Ovary (tissue), 10 donors: ENCODE data around the gene SLC51A. TPM values are rescaled to one million over a fixed set of nuclear protein-coding genes. Genes with fewer than 3 reads are reported as not detected.
A peak's percentile ranks its signal among the peaks of the same experiment; 100 is the strongest.
"Not testable (repeated sequence)": the region's sequence is repeated elsewhere in the genome, so short reads cannot be mapped to it uniquely, and the experiment has no call there.

Experiments
- DNase-seq, 5 donors: peaks; one replicate each; pipeline ENCODE4 v3.0.0-alpha.2; 2019 to 2020
- H3K27ac ChIP-seq, 2 donors: fragments of 200-600 bp; one replicate each; pipeline versions ENCODE4 v1.5.1 to v1.8.0; 2019 to 2022
- H3K27me3 ChIP-seq: fragments of 200-600 bp; one replicate; pipeline ENCODE4 v1.8.0; 2022
- H3K36me3 ChIP-seq: fragments of 200-600 bp; sonication (generic); one replicate; pipeline ENCODE4 v1.5.1; 2019
- H3K4me1 ChIP-seq: one replicate; pipeline ENCODE4 v1.8.1; 2013; ENCODE audit warnings: mild to moderate bottlenecking, moderate library complexity; ENCODE audit not compliant: insufficient read depth
- H3K4me3 ChIP-seq: fragments of 200-600 bp; sonication (generic); one replicate; pipeline ENCODE4 v1.5.1; 2017
- H3K9me3 ChIP-seq, 2 donors: fragments of 200-600 bp in 1 of 2; sonication (generic) in 1 of 2; one replicate each; pipeline versions ENCODE4 v1.5.1 to v1.8.1; 2013 to 2019; ENCODE audit warnings: mild to moderate bottlenecking in 1 of 2, moderate library complexity in 1 of 2
- EP300 ChIP-seq: sonication (generic); formaldehyde crosslinking; IDR thresholded peaks from one replicate; pipeline ENCODE4 v1.6.1; 2017; ENCODE audit warnings: antibody characterized with exemption
- POLR2A ChIP-seq: fragments of 450-650 bp; IDR thresholded peaks from one replicate; pipeline ENCODE4 v1.6.1; 2017; ENCODE audit warnings: antibody characterized with exemption, mild to moderate bottlenecking, moderate library complexity
- WGBS, 3 donors: extraction: QIAGEN DNeasy Blood & Tissue Kit in 1 of 3; methylation state at CpG; one replicate each; pipeline versions ENCODE4 v1.1.5 to v1.1.7; 2013 to 2017; 5-methylcytosine and 5-hydroxymethylcytosine counted together
- intact Hi-C, 4 donors: fragments of 100-400 bp; cut with DNase I; formaldehyde crosslinking; loops; one replicate each; pipeline versions ENCODE4 v1.11.0 to v1.15.1; 2022 to 2023
- long read RNA-seq, 3 donors: library from polyadenylated mRNA in 2 of 3; unstranded in 2 of 3; transcript quantifications; one replicate each; pipeline ENCODE4 v2.0.0 and lab custom pipeline, GENCODE V29; 2021 to 2026
- polyA plus RNA-seq, 2 donors: library from polyadenylated mRNA; stranded (reverse); fragments of 200-250 nt in 1 of 2; fragments of 350-450 nt in 1 of 2; fragmentation: Illumina TruSeq in 1 of 2; extraction: RNeasy Lipid Tissue Mini Kit (QIAGEN cat#74804) in 1 of 2; gene quantifications; one replicate each; pipeline ENCODE4 v1.2.3, GENCODE V29; 2013 to 2014
- total RNA-seq, 7 donors: library from RNA; depleted of rRNA in 2 of 7; stranded (reverse); fragments of >200 nt in 2 of 7; fragmentation: NEBNext Ultra II Directional in 3 of 7; extraction: Animal tissue kit (Norgen Biotek cat#: 25700) in 3 of 7; gene quantifications; one replicate each; pipeline versions ENCODE4 v1.1.0 to v1.2.4, GENCODE V29; 2016 to 2023
- TF ChIP-seq, protein P1 (sequence below), 3 donors: fragments of 450-650 bp in 2 of 3; fragments of 200-600 bp in 1 of 3; IDR thresholded peaks; one replicate each; pipeline versions ENCODE4 v1.5.1 to v1.8.0; 2016 to 2022; ENCODE audit warnings: antibody characterized with exemption in 3 of 3, mild to moderate bottlenecking in 1 of 3
- donor health status: DM: no; HTN: no; CAD: no; lungs with moderate emphysema.
- donor health status: DM: no; HTN: no; CAD: no.
- donor health status: Bipolar disorder and iron deficiency.
- donor health status: DM: yes; HTN: yes; CAD: no.
- donor health status: DM: no; HTN: no; CAD: no.
- donor health status: DM: yes; HTN: yes; CAD: no.

Gene SLC51A
- total RNA-seq (10 to 100 TPM in 3 of 7 donors, 1 to 10 TPM in 4; 2.6 to 14.2 (median 9.0) TPM), polyA plus RNA-seq (10 to 100 TPM in 1 of 2 donors, 1 to 10 TPM in 1; 7.3 to 10.5 TPM)
- long read RNA-seq, donor 1, partial matches to known transcripts = 3 of 13 reads
- long read RNA-seq, donor 1, other reads (novel, unspliced or antisense) = 7 of 13 reads
- long read RNA-seq, donor 2, partial matches to known transcripts = 6 of 13 reads
- long read RNA-seq, donor 2, other reads (novel, unspliced or antisense) = 5 of 13 reads
- long read RNA-seq, donor 3, transcript SLC51A-212 (5 exons, 1,066 nt) = major isoform, 8 of 15 reads
- long read RNA-seq, donor 3, partial matches to known transcripts = 1 of 15 reads
- long read RNA-seq, donor 3, other reads (novel, unspliced or antisense) = 5 of 15 reads

DNA sequence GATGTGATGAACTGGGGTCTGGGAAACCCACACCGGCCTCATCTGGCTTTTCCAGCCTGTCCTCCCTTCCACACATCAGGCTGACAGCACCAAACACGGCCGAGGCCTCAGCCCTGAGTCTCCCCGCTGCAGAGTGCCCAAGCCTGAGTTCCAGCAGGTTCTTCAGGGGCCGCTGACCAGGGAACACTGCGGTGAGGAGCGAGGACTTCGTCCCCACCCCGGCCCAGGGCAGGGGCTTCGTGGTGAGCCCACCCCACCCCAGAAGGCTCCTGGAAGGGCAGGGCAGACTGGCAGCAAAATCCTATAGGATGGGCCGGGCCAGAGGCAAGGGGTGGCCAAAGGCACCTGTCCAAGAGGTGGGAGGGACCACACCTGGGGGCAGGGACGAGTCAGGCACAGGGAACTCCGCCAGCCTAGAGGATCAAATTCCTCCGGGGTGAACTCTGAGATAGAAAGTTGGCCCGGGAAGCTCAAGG lies at the start of gene SLC51A:
TSS of gene SLC51A (plus strand) at position 446 of the 476 bp plus-strand sequence. CDS start 179 bp downstream, outside the sequence.
- no peak within 1 kb of the TSS for H3K27ac ChIP-seq
- TF ChIP-seq, protein P1, sequence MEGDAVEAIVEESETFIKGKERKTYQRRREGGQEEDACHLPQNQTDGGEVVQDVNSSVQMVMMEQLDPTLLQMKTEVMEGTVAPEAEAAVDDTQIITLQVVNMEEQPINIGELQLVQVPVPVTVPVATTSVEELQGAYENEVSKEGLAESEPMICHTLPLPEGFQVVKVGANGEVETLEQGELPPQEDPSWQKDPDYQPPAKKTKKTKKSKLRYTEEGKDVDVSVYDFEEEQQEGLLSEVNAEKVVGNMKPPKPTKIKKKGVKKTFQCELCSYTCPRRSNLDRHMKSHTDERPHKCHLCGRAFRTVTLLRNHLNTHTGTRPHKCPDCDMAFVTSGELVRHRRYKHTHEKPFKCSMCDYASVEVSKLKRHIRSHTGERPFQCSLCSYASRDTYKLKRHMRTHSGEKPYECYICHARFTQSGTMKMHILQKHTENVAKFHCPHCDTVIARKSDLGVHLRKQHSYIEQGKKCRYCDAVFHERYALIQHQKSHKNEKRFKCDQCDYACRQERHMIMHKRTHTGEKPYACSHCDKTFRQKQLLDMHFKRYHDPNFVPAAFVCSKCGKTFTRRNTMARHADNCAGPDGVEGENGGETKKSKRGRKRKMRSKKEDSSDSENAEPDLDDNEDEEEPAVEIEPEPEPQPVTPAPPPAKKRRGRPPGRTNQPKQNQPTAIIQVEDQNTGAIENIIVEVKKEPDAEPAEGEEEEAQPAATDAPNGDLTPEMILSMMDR (IDR thresholded peaks at IDR 0.05) = no peak
- TF ChIP-seq POLR2A (no peak), EP300 (no peak)
- no peaks in the 10 kb centered on the region for H3K36me3 ChIP-seq
- H3K27me3 ChIP-seq = no peaks in the 10 kb centered on the region
- DNase-seq = peak in 1 of 5 donors; percentile 40
- 48 to 67% (median 65%) methylated on average over 15 of the region's 15 CpGs for WGBS, 3 donors
- no peaks in the 10 kb centered on the region for H3K9me3 ChIP-seq
- intact Hi-C loops = no loop called here
- H3K4me3 ChIP-seq = no peak within 1 kb of the TSS
- H3K4me1 ChIP-seq = peaks cover 6% of the 10 kb centered on the region

DNA sequence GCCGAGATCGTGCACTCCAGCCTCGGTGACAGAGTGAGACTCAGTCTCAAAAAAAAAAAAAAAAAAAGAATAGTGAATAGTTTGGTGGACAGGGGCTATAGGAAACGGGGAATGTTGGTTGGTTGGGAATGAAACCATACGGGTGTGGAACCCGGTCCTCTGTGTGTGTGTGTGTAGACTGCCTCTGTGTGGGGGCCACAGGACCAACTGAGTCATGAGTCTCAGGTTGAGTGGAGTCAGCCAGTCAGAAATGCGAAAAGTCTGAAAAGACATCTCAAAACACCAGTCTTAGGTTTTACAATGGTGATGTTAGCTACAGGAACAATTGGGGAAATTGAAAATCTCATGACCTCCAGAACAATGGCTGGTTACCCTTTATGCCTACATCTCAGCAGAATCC lies 49.6 kb upstream of the SLC51A start:
- Histone ChIP-seq H3K9me3 (no peaks in the 10 kb centered on the region), H3K4me1 (peaks cover 8% of the 10 kb centered on the region), H3K27ac (no peak overlapping the region), H3K36me3 (no peaks in the 10 kb centered on the region), H3K27me3 (no peaks in the 10 kb centered on the region), H3K4me3 (no peak overlapping the region)
- intact Hi-C loops = no loop called here
- 91 to 94% (median 92%) methylated on average over 7 of the region's 7 CpGs for WGBS, 3 donors
- DNase-seq = no peak
- TF ChIP-seq, protein P1 (IDR thresholded peaks at IDR 0.05) = no peak
- TF ChIP-seq POLR2A = no peak
- no peak for TF ChIP-seq EP300

DNA sequence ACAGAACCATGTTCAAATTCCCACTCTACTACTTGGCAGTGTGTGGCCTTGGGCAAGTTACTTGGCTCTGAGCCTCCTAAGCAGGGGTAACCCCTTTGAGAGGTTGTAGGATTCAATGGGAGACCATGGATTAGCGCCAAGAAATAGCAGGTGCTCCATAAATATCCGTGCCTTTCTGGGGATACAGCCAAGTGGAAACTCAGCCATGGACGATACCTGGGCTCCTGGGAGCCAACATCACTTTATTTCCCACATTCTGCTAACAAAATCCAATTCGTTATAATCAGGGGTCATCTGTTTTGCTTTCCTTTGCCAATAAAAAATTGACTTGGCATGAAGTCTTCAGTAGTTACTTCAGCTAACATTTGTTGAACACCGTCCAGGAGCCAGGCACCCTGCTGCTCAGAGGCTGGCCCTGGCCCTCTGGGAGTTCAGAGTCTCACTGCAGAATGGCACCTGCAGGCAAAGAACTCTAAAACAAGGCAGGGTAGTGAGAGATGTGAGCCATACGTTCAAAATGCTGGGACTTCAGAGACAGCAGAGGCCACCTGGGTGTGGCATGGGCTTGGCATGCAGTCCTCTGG lies 47.4 kb upstream of the SLC51A start:
- Histone ChIP-seq H3K36me3 (no peaks in the 10 kb centered on the region), H3K4me3 (no peak overlapping the region), H3K27ac (no peak overlapping the region), H3K4me1 (peaks cover 8% of the 10 kb centered on the region), H3K27me3 (no peaks in the 10 kb centered on the region), H3K9me3 (no peaks in the 10 kb centered on the region)
- TF ChIP-seq, protein P1 (IDR thresholded peaks at IDR 0.05) = no peak
- no peak for TF ChIP-seq EP300
- no peak for TF ChIP-seq POLR2A
- intact Hi-C loops = no loop called here
- DNase-seq = no peak
- 59 to 73% (median 67%) methylated on average over 6 of the region's 6 CpGs for WGBS, 3 donors

DNA sequence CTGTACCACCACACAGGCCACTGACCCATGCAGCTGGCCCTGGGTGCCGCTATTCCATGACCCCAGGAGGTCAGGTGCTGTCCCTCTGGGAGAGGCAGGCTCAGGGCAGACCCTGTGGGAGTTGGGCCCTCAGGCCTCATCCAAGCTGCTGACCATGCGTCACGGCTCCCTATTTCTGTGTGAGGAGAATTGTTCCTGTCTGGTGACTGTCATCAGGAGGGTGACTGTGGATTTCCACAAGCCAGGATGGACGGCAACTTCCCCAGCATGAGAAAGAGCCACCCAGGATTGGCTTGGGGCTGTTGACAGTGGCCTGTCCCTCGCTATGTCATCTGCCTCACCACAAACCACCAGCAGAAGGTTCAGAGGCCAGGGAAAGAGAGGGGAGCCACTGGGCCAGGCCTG lies 46.5 kb upstream of the SLC51A start:
- H3K27me3 ChIP-seq = no peaks in the 10 kb centered on the region
- intact Hi-C loops = no loop called here
- no peaks in the 10 kb centered on the region for H3K9me3 ChIP-seq
- no peak for DNase-seq
- H3K36me3 ChIP-seq = no peaks in the 10 kb centered on the region
- 92 to 96% (median 93%) methylated on average over 5 of the region's 5 CpGs for WGBS, 3 donors
- peaks cover 2% of the 10 kb centered on the region for H3K4me1 ChIP-seq
- no peak overlapping the region for H3K27ac ChIP-seq
- TF ChIP-seq EP300 (no peak), POLR2A (no peak)
- TF ChIP-seq, protein P1 (IDR thresholded peaks at IDR 0.05) = no peak
- H3K4me3 ChIP-seq = no peak overlapping the region

DNA sequence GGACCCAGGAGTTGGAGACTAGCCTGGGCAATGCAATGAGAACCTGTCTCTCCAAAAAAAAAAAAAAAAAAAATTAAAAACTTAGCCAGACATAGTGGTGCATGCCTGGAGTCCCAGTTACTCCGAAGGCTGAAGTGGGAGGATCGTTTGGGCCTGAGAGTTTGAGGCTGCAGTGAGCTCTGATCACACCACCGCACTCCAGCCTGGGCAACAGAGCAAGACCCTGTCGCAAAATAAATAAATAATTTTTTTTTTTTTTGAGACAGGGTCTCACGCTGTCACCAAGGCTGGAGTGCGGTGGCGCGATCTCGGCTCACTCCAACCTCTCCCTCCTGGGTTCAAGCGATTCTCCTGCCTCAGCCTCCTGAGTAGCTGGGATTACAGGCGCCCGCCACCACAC lies 46.0 kb upstream of the SLC51A start:
- intact Hi-C loops, DNase-seq, H3K36me3 ChIP-seq, H3K27ac ChIP-seq, H3K4me3 ChIP-seq, H3K27me3 ChIP-seq, H3K9me3 ChIP-seq, H3K4me1 ChIP-seq: not testable (repeated sequence)
- 95 to 96% (median 96%) methylated on average over 12 of the region's 12 CpGs for WGBS, 3 donors
